ENCODE measurements around the gene KCNT1.
"Not testable (repeated sequence)": the region's sequence is repeated elsewhere in the genome, so short reads cannot be mapped to it uniquely, and the experiment has no call there.

KCNT1 gene

DNA sequence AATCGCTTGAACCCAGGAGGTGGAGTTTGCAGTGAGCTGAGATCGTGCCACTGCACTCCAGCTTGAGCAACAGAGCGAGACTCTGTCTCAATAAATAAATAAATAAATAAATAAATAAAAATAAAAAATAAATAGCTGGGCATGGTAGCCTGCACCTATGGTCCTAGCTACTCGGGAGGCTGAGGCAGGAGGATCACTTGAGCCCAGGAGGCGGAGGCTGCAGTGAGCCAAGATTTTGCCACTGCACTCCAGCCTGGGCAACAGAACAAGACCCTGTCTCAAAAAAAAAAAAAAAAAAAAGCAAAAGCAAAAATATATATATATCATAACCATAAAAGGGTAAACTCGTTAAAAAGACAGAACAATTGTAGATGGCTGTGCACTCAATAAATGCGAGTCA, 29.2 kb upstream of the KCNT1 start:
- DNase-seq (ENCODE audit: low spot score) = not testable (repeated sequence)

DNA sequence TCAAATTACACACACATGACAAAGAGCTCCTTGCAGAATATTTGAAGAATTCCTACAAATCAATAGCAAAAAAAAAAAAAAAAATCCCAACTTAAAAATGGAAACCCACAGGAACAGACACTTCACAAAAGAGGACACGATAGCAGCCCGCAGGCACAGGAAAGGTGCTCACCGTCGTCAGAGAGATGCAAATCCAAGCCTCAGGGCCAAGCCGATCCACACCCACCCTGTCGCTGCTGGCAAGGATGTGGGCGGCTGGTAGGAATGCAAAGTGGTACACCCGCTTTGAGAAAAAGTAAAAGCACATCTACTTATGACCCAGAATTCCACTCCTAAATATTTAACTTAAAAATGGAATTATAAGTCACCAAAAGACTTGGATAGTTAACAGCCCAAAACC, 28.0 kb upstream of the KCNT1 start:
- DNase-seq (ENCODE audit: low spot score) = no peak

DNA sequence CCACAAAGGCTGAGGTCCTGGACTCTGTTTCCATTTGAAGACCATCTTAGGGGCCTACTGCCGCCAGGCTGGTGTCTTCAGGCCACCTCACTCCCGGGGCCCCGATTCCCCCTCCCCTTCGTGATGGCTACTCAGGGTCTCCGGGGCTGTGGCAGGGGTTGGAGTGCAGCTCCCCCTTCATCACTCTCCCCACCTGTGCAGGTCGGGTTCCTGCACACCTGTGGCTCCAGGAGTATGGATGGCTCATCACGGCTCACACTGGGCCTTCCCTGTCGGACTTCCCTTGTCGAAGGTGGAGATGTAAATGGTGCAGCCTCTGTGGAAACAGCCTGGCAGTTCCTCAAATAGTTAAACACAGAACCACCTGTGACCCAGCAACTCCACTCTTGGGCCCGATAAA, 27.0 kb upstream of the KCNT1 start:
- DNase-seq (ENCODE audit: low spot score) = no peak

DNA sequence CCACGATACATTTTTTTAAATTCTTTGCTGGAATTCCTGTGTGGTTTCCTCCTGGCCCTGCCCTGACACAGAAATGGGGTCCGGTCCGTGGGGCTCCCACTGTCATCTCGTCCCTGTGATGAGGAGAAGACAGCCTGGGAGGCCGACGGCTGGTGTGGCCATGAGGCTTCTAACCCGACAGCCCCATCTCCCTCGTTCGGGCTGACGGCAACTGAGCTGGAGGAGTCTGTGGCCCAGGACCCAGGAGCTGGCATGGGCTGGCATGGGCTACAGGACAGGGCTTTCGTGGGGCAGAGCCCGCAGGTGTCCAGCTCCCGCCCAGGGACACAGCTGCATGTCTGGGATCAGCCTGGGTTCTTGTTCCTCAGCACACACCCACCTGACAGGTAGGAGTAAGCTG, 25.1 kb upstream of the KCNT1 start:
- DNase-seq (ENCODE audit: low spot score) = no peak

- DNase-seq (ENCODE audit: low spot score) = no peak
Observed at GRCh38 chr9:135677641-135678168, 24.3 kb upstream of the KCNT1 start.

- no peak for DNase-seq (ENCODE audit: low spot score)
Observed at GRCh38 chr9:135678236-135679017, 23.6 kb upstream of the KCNT1 start.

DNA sequence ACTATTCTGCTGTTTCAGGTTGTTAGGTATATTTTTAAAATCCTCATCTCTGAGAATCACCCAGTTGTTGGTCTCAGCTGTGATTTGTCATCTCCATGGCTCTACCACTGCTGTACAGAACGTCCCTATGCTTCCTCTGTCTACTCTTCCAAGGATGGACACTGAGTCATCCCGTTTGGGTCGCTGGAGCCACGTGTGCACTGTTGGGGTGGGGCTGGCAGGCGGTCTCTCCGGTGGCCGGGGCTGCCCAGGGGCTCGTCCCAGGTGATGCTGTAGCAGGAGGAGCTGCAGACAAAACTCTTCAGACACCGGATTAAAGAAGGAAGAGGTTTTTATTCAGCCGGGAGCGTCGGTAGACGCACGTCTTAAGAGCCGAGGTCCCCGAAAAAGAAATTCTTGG, 21.9 kb upstream of the KCNT1 start:
- no peak for DNase-seq (ENCODE audit: low spot score)

GRCh38 chr9:135681161-135681560, 20.8 kb upstream of the KCNT1 start:
- no peak for DNase-seq (ENCODE audit: low spot score)

- no peak for DNase-seq (ENCODE audit: low spot score)
Observed at GRCh38 chr9:135683401-135684034, 18.5 kb upstream of the KCNT1 start.

GRCh38 chr9:135684691-135685090, 17.3 kb upstream of the KCNT1 start:
- no peak for DNase-seq (ENCODE audit: low spot score)

- DNase-seq (ENCODE audit: low spot score) = no peak
Observed at GRCh38 chr9:135687216-135687615, 14.8 kb upstream of the KCNT1 start.

GRCh38 chr9:135689011-135689410, 13.0 kb upstream of the KCNT1 start:
- DNase-seq (ENCODE audit: low spot score) = no peak

DNA sequence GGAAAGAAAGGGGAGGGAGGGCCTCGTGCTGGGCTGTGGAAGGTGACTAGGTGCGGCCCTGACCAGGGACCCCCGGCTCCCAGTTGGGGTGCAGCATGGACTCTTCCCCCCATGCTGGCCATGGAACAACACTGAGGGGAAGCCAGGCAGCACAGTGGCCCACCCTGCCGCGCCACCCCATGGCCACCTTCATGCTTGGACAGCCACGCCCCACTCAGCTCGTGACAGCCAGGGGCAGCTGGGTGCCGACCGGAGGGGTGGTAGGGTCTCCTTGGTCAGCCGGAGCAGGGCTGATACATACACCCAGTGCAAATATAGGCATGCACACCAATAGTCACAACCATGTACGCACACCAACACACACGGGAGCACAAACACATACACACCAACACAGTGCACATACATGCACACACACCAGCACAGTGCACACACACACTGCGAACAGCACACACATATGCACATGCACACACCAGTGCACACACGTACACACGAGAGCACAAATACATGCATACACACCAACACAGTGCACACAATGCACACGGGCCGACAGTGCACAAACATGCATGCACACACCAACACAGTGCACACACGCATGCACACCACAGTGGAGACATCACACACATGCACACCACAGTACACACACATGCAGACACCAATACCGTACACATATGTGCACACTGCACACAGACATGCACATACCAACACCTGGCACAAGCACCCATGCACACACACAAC, 11.0 kb upstream of the KCNT1 start:
- DNase-seq (ENCODE audit: low spot score) = no peak

DNA sequence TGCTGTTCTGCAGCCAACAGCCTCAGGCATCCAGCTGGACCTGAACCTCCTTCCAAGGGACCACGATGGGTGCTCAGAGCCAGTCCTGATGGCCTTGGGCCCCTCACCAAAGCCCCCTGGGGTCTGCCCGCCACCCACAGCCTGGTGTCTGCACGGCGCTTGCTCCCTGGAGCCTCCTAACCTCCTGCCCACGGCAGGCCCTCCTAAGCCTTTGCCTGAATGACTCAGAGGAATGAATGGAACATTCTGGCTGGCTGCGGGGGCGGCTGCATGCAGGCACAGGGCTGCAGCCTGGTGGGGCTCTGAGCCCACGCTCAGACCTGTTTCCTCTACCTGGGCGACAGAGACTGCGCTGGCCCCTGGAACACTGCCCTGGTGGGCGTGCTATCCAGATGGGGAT, 9.6 kb upstream of the KCNT1 start:
- DNase-seq (ENCODE audit: low spot score) = no peak

DNA sequence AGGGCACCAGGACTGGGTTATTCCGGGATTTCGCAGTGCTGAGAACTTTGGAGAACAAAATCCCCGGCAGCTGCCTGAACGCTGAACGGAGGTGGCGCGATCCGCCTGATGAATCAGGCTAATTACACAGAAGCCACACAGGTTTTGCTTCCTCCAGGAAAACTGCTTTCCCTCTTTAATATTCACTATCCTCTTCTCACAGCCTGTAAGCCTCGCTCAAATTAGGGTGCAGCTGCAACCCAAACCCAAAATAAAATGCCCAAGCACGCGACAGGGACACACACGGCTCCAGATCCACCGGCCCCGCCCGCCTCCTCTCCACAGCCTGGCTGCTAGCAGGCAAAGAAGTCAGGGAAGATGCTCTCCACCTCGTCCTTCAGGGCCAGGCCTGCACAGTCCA, 8.7 kb upstream of the KCNT1 start:
- DNase-seq (ENCODE audit: low spot score) = no peak

- no peak for DNase-seq (ENCODE audit: low spot score)
Observed at GRCh38 chr9:135693771-135694170, 8.2 kb upstream of the KCNT1 start.

- DNase-seq (ENCODE audit: low spot score) = no peak
Observed at GRCh38 chr9:135694414-135694813, 7.6 kb upstream of the KCNT1 start.

DNA sequence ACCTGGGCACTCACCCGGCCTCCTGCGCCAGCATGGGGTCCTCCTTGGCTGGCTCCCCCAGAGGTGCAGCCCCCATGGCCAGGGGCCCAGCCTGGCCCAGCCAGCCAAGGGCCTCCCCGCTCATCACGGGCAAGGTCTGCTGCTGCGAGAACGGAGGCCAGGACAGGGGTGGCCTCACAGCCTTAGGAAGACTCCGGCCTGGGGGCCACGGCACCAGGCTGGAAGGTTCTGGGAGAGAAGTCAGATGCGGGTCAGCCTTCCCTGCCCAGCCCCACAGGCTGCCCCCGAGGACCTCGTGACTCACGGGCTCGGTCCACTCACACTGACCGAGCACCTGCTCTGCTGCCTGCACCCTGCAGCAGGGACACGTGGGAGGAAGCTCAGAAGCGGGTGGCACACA, 6.9 kb upstream of the KCNT1 start:
- no peak for DNase-seq (ENCODE audit: low spot score)

DNA sequence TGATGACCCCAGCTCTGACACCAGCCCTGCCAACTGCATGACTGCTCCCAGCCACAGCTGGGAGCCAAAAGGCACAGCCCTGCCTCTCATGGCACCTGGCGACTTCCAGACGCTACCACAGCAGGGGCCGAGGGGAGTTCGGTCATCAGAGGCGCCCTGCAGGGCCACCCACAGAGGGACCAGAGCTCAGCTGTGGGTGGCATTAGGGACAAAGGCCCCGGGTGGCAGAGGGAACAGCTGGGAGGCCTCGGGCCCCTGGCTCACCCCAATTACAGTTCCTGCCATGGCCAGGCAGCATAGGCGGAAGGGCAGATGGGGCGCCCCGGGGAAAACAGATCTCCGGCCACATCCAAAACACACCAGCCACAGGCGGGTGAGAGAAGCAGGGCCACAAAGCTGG, 6.3 kb upstream of the KCNT1 start:
- DNase-seq (ENCODE audit: low spot score) = no peak

DNA sequence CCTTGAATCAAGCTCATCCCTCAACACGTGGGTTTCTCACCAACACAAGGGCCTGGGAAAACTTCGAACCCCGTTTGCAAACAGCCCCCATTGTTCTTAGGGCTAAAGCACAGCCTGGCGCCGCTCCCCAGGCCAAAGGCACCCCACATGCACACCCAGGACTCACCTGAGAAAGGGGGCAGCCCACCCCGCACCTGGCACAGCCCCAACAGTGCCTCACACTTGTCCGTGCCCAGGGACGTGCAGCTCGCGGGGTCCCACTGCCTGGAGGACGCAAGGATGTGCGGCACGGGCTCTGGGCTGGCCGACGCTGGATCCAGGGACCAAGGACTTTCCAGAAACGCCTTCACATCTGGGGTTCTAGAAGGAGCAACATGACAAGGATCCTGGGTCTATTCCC, 5.5 kb upstream of the KCNT1 start:
- no peak for DNase-seq (ENCODE audit: low spot score)

DNA sequence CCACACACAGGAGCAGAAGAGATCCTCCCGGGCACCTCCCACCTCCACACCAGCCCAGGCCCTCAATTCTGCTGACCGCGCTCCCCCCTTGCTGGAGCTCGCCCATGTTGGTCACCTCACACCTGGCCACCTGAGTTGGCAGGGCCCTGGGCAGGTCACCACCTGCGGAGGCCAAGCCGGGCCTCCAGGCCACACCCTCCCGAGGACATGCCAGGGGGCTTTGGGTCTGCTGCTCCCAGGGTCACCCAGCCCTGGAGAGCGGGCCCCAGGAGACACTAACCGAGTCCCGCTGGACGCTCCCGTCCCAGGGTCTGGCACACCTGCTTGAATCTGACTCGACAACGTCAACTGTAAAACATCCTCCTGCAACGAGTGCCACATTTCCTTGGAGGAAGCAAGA, 4.8 kb upstream of the KCNT1 start:
- DNase-seq (ENCODE audit: low spot score) = no peak

GRCh38 chr9:135698236-135698635, 3.7 kb upstream of the KCNT1 start:
- DNase-seq (ENCODE audit: low spot score) = no peak

DNA sequence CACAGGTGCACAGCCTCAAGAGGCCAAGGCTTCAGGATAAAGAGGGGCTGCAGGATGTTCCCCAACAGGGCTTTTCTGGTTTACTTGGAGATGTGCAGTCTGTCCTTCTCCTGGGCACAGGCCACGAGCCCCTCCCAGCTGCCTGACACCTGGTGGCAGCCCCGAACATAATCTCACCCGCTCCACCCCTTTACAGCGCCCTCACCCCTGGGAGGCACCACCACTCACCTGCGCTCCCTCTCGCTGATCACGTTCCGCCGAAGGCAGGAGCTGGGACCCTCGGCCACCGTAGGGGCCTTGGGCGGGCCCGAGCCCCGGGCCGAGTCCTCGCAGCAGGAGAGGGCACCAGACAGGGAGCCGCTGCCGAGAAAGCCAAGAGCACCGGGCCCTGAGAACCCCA, 3.2 kb upstream of the KCNT1 start:
- DNase-seq (ENCODE audit: low spot score) = no peak

Data from SK-N-DZ (cell line).